Smooth muscle cell (in vitro differentiated cells): ENCODE measurements around the gene FN3KRP. TPM values are rescaled to one million over a fixed set of nuclear protein-coding genes. Genes with fewer than 3 reads are reported as not detected.

Experiments used
- DNase-seq: peaks from one replicate; lab custom pipeline; 2025; ENCODE audit not compliant: unreplicated experiment; lab: John Stamatoyannopoulos, UW
- H2AFZ ChIP-seq: fragments of 200-600 bp; sonication (generic); 2 replicates; pipeline ENCODE4 v1.6.0; 2016; ENCODE audit warnings: antibody characterized with exemption, low read depth, mild to moderate bottlenecking
- H3F3A ChIP-seq: fragments of 200-600 bp; sonication (generic); 2 replicates; pipeline ENCODE4 v1.6.0; 2017; ENCODE audit warnings: antibody characterized with exemption, low read depth
- H3K27ac ChIP-seq: fragments of 200-600 bp; sonication (generic); 2 replicates; pipeline ENCODE4 v1.5.1; 2016; ENCODE audit warnings: low read depth, mild to moderate bottlenecking
- H3K27me3 ChIP-seq: fragments of 200-600 bp; sonication (generic); 2 replicates; pipeline ENCODE4 v1.6.1; 2016; ENCODE audit warnings: low read depth, mild to moderate bottlenecking
- H3K36me3 ChIP-seq: fragments of 200-600 bp; sonication (generic); 2 replicates; pipeline ENCODE4 v1.5.1; 2016; ENCODE audit warnings: low read depth
- H3K4me1 ChIP-seq: fragments of 200-600 bp; sonication (generic); 2 replicates; pipeline ENCODE4 v1.5.1; 2016; ENCODE audit warnings: low read depth
- H3K4me2 ChIP-seq: fragments of 200-600 bp; sonication (generic); 2 replicates; pipeline ENCODE4 v1.6.0; 2016; ENCODE audit warnings: mild to moderate bottlenecking
- H3K4me3 ChIP-seq: fragments of 200-600 bp; sonication (generic); 2 replicates; pipeline ENCODE4 v1.5.1; 2016; ENCODE audit warnings: mild to moderate bottlenecking
- H3K79me2 ChIP-seq: fragments of 200-600 bp; sonication (generic); 2 replicates; pipeline ENCODE4 v1.6.0; 2016; ENCODE audit warnings: low read depth, mild to moderate bottlenecking
- H3K9ac ChIP-seq: fragments of 200-600 bp; sonication (generic); 2 replicates; pipeline ENCODE4 v1.6.0; 2016; ENCODE audit warnings: low read depth
- H3K9me3 ChIP-seq: fragments of 200-600 bp; sonication (generic); replicated peaks from 2 replicates; pipeline ENCODE4 v1.5.1; 2016; ENCODE audit warnings: low read depth
- H4K20me1 ChIP-seq: fragments of 200-600 bp; sonication (generic); 2 replicates; pipeline ENCODE4 v1.6.0; 2016; ENCODE audit warnings: low read depth
- WGBS: methylation state at CpG from one replicate; pipeline ENCODE4 v1.1.7; 2016; ENCODE audit warnings: low lambda C conversion rate; 5-methylcytosine and 5-hydroxymethylcytosine counted together
- microRNA-seq: library from miRNA; unstranded; fragments of <30 nt; microRNA quantifications from one replicate; pipeline ENCODE4, GENCODE V29; 2016; ENCODE audit warnings: borderline number of aligned reads
- polyA plus RNA-seq: library from polyadenylated mRNA; unstranded; fragments of >200 nt; fragmentation: Nextera tagmentation; extraction: Ambion mirVana; gene quantifications from 2 replicates; pipeline ENCODE4 v1.2.1, GENCODE V29; 2016
- small RNA-seq: library from RNA; depleted of rRNA; stranded (forward); fragments of <200 nt; gene quantifications from one replicate; pipeline ENCODE3, GENCODE V24; 2014
- total RNA-seq: library from RNA; depleted of rRNA; stranded (reverse); fragments of >200 nt; gene quantifications from 2 replicates; pipeline ENCODE4 v1.2.3, GENCODE V29; 2014
- TF ChIP-seq, protein P1 (sequence below): fragments of 200-600 bp; sonication (generic); IDR thresholded peaks from 2 replicates; pipeline ENCODE4 v1.5.1; 2017; ENCODE audit warnings: borderline replicate concordance, mild to moderate bottlenecking, antibody characterized with exemption; ENCODE audit not compliant: insufficient read depth, poor library complexity, severe bottlenecking

FN3KRP gene
- total and polyA plus RNA-seq, 2 experiments from 2014 or later, result 12.8 to 26.9 TPM

DNA sequence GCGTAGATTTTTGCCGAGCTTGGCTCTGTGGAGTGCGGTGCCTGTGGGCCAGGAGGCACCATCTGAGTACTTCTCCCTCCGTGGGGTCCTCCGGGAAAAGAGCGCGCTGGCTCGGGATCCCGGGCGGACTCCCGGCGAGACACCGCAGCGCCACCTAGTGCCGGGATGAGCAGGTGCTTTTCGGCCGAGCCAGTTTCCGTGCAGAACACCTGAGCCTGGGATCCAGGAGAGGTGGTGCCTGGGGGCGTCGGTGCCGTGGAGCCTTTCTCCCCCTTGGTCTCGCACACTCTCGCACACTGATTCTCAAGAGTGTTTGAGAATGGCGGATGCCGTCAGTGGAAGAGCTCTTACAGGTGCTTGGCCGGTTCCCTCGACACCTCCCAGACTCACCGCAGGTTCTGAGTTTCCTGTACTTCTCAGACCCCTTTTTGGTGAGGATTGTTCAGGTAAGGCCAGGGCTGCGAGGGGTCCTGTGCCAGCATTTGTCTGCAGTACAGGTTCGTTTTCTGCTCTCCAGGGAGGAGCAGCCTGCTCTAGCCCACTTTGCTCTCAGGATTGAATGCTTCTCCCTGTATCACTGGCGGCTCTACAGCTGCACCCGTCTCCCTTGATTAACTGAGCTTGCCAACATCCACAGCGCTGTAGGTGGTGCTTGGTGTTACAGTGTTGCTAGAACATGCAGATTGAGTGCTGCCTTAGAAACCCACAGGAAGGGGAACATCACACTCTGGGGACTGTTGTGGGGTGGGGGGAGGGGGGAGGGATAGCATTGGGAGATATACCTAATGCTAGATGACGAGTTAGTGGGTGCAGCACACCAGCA lies 58.7 kb downstream of the FN3KRP start:
- TF ChIP-seq, protein P1, sequence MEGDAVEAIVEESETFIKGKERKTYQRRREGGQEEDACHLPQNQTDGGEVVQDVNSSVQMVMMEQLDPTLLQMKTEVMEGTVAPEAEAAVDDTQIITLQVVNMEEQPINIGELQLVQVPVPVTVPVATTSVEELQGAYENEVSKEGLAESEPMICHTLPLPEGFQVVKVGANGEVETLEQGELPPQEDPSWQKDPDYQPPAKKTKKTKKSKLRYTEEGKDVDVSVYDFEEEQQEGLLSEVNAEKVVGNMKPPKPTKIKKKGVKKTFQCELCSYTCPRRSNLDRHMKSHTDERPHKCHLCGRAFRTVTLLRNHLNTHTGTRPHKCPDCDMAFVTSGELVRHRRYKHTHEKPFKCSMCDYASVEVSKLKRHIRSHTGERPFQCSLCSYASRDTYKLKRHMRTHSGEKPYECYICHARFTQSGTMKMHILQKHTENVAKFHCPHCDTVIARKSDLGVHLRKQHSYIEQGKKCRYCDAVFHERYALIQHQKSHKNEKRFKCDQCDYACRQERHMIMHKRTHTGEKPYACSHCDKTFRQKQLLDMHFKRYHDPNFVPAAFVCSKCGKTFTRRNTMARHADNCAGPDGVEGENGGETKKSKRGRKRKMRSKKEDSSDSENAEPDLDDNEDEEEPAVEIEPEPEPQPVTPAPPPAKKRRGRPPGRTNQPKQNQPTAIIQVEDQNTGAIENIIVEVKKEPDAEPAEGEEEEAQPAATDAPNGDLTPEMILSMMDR, result peak; percentile 90
- H4K20me1 ChIP-seq, result peaks cover 4% of the 10 kb centered on the region
- no peaks in the 10 kb centered on the region for H3K36me3 ChIP-seq
- H3K4me1 ChIP-seq, result no peaks in the 10 kb centered on the region
- DNase-seq, result peak; percentile 18
- no peaks in the 10 kb centered on the region for H3K79me2 ChIP-seq
- WGBS, result 77% methylated on average over 25 of the region's 34 CpGs
- H3K9me3 ChIP-seq, result no peaks in the 10 kb centered on the region
- no peak overlapping the region for H3K4me2 ChIP-seq
- H2AFZ ChIP-seq, result no peak overlapping the region
- no peak overlapping the region for H3K27ac ChIP-seq
- no peak overlapping the region for H3K9ac ChIP-seq
- no peaks in the 10 kb centered on the region for H3K27me3 ChIP-seq
- no peak overlapping the region for H3K4me3 ChIP-seq
- H3F3A ChIP-seq, result no peaks in the 10 kb centered on the region

DNA sequence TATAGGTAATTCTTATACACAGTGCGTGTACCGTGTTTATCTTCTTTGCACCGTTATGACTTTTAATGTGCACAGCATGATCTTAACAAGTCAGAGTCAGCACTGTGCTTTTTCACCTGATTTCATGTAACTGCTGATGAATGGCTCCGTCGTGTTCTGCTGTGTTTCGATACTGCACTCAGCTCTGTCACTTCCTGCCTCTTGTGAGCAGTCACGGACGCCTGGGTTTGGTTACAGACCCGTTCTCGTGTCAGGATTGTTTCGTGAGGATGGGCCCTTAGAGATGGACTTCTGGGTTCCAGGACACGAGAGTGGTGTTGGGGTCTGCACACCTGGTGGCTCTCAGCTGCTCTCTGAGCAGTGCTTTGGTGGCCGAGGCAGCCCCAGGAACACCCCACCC lies 59.9 kb downstream of the FN3KRP start:
- Histone ChIP-seq H3K27me3 (no peaks in the 10 kb centered on the region), H3K9me3 (no peaks in the 10 kb centered on the region), H3K9ac (no peak overlapping the region), H3K4me2 (no peak overlapping the region), H3K4me3 (no peak overlapping the region), H3K36me3 (no peaks in the 10 kb centered on the region), H3K79me2 (no peaks in the 10 kb centered on the region), H3F3A (no peaks in the 10 kb centered on the region), H4K20me1 (peaks cover 4% of the 10 kb centered on the region), H3K4me1 (no peaks in the 10 kb centered on the region), H2AFZ (no peak overlapping the region), H3K27ac (no peak overlapping the region)
- no peak for DNase-seq
- TF ChIP-seq, protein P1, result no peak
- 94% methylated on average over 13 of the region's 13 CpGs for WGBS

Small RNA genes lying within 50 kb of the gene (microRNA-seq; reads per million reads assigned to microRNA genes)
- gene MIR4525, result not detected

Small RNA genes lying within 50 kb of the gene (small RNA-seq; reads per million reads assigned to genes)
- not detected for gene MIR4525

Other genes with a start within 250 kb of the FN3KRP start
- gene FOXK2, start 197.0 kb upstream of the FN3KRP start, total RNA-seq, result 27.1 and 27.3 TPM in 2 replicates
- 25.9 and 39.3 TPM in 2 replicates for gene FOXK2, start 197.0 kb upstream of the FN3KRP start, polyA plus RNA-seq
- gene WDR45B, start 68.3 kb upstream of the FN3KRP start, total RNA-seq, result 76.7 and 94.6 TPM in 2 replicates
- 73.0 and 80.5 TPM in 2 replicates for gene WDR45B, start 68.3 kb upstream of the FN3KRP start, polyA plus RNA-seq
- gene RAB40B, start 18.0 kb upstream of the FN3KRP start, total RNA-seq, result 5.6 and 12.0 TPM in 2 replicates
- gene RAB40B, start 18.0 kb upstream of the FN3KRP start, polyA plus RNA-seq, result 16.0 and 20.5 TPM in 2 replicates
- 0.94 and 1.3 TPM in 2 replicates for gene FN3K, start 18.9 kb downstream of the FN3KRP start, total RNA-seq
- gene FN3K, start 18.9 kb downstream of the FN3KRP start, polyA plus RNA-seq, result 1.2 and 2.5 TPM in 2 replicates
- gene TBCD, start 35.4 kb downstream of the FN3KRP start, total RNA-seq, result 29.1 and 31.5 TPM in 2 replicates
- 38.8 and 45.3 TPM in 2 replicates for gene TBCD, start 35.4 kb downstream of the FN3KRP start, polyA plus RNA-seq
- gene ZNF750, start 123.3 kb downstream of the FN3KRP start, total RNA-seq, result 4.5 and 7.1 TPM in 2 replicates
- 0.93 and 3.2 TPM in 2 replicates for gene ZNF750, start 123.3 kb downstream of the FN3KRP start, polyA plus RNA-seq